Measurements from ENCODE around the gene KCNN4.
"Not testable (repeated sequence)": the region's sequence is repeated elsewhere in the genome, so short reads cannot be mapped to it uniquely, and the experiment has no call there.

The KCNN4 gene

DNA sequence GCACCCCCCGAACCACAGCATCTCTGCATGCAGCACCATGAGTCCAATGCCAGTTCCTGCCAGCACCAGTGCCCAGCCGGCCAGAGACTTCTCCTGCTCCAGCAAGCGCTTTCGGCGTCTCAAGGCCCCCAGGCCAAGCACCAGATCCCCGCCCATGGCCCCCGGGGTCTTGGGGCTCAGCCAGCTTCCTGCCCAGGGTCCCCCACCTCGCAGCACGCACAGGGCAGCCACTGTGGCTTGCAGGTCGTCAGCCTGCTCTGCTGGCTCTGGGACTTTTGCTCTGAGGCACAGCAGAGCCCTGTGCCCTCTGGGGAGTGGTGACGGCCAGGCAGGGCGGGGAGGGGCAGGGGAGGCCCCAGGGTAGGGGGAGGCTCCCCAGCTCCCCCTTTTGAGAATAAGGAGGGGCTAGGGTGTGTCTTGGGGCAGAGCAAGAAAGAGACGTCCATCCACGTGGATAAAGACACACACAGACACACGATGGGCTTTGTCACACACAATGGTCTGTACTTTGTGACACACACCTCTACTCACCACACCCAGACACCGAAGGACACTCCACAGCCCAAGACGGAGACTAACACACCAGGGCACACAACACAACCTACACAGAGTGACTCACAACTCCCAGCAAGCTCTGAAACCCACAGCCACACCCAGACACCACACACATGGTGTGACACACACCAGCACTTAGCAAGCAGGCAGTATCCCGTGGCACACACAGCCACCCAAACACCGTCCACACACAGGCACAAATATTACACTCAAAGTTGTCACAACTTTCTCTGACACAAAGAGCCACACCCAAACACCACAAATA lies at the start of gene KCNN4:
TSS of gene KCNN4 (minus strand) at position 268 of the 820 bp plus-strand sequence. CDS start at position 156, 112 bp downstream.
- DNase-seq (ENCODE audit: low spot score) (peak; percentile 44), FAIRE-seq (no peak)

DNA sequence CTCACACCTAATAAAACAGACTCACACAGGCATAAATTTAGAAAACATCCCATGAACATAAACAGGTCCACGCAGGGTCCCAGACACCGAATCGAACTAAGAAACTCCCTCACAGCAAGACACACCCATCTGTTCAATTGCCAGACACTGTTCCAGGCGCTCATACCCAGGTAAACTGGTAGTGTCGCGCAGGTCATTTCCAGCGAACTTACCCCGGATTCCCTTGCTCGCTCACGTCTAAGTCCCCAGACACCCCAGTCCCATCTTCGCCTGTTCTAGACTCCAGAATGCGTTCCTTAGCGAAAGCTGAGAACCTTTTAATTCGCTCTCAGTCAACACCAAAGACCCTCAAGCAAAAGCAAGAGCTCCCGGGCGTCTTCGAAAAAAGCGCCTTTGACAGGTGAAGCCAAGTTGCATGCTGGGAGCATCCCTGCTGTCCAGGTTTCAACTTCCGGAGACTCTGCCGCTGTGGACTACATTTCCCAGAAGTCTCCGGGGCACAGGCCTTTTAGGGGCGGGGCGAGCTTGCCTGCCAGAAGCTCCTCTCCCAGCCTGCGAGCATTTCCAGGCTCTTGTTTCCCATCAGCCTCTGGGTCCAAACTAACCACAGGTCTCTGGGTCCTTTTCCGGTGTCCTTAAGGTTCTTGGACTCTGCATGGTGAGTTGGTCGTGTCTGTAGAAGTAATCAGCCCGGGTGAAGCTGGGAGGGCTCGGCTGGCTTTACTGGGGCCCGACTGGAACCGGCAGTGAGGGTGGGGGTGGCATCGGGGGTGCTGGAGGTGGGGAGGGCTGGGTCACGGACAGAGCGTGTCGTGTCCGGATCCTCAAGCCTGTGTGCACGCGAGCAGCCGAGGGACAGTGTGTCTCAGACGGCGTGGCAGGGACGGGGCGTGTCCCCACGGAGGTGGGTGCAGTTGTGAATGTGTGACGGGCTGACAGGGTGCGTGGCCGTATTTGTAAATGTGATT lies 46.3 kb upstream of the KCNN4 start, which contains the start of gene ZNF283:
TSS of gene ZNF283 (plus strand) at position 535 of the 968 bp plus-strand sequence. CDS start 6,184 bp downstream, outside the sequence.
- DNase-seq (ENCODE audit: low spot score) = peak; percentile 70
- FAIRE-seq = peak; percentile 65

DNA sequence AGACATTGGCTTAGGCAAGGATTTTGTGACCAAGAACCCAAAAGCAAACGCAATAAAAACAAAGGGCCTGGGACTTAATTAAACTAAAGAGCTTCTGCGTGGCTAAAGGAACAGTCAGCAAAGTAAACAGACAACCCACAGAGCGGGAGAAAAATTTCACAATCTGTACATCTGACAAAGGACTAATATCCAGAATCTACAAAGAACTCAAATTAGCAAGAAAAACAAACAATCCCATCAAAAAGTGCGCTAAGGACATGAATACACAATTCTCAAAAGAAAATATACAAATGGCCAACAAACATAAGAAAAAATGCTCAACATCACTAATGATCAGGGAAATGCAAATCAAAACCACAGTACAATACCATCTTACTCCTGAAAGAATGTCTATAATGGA lies 43.8 kb upstream of the KCNN4 start:
- not testable (repeated sequence) for DNase-seq (ENCODE audit: low spot score); FAIRE-seq

DNA sequence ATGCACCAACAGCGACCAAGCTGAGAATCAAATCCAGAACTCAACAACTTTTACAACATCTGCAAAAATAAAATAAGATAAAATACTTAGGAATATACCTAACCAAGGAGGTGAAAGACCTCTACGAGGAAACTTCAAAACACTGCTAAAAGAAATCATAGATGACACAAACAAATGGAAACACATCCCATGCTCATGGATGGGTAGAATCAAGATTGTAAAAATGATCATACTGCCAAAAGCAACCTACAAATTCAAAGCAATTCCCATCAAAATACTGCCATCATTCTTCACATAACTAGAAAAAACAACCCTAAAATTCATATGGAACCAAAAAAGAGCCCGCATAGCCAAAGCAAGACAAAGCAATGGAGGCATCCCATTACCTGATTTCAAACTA lies 43.1 kb upstream of the KCNN4 start:
- DNase-seq (ENCODE audit: low spot score); FAIRE-seq: not testable (repeated sequence)

DNA sequence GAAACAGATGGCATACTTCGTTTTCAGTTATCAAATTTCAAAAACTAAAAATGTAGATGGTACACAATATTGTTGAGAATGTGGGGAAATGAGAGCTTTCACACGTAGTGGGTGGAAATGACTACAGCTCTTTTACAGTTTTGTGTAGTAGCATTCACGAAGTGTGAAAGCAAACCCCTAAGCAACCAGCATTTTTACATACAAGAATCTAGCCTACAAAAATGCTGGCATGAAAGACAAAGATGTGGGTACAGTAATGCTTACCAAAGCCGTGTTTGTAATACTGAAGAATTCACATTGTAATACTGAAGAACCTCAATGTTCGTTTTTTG lies 40.1 kb upstream of the KCNN4 start:
- DNase-seq (ENCODE audit: low spot score) (no peak), FAIRE-seq (no peak)

DNA sequence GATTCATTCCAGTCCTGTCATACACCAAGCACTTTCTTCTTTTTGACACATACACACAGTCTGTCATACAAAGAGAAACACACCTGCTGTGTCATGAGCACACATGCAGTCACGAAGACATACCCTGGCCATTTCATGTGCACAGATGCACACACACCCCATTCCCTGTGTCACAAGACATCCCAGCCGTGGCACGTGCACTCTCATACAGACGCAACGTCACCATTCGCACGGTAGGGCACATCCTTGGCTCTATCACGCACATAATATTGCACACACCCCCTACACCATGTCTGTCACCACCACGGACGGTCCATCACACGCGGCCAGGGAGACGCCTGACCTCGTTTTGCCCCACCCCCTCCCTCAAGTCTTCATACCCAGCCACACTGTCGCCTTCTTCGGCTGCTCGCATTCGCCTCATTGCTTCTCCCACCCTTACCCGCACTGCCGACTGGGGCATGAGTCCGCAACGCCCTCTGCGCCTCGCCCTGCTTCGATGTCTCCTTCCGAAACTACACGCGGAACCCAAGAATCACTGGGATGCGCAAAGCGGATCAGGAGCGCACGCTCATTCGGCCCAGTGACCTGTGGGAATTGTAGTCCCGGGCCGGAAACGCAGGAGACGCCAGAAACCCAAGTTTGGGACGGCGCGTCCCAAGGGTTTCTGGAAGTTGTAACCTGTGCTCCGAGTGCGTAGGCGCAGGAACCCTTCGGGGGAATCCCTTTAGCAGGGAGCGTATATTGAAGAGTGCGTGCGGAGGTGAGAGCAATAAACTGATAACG lies 39.5 kb upstream of the KCNN4 start:
- FAIRE-seq = no peak

DNA sequence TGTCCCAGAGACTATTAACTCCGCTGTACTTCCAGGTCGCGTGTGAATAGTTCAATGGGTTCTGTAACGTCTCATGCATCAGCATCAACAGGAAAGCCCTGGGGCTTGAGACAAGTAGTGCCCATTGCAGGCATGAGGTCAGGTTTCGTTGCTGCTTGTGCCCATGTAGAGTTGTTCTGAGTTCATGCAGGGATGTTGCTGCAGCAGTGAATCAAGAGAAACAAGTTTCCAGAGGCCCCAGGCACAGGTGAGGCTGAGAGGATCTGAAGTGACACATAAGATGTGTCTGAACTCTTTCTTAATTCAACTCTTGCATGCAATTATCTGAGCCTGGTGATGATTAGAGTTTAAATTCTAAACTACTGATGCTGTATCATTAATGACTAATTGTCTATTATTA lies 37.7 kb upstream of the KCNN4 start:
- FAIRE-seq (no peak), DNase-seq (ENCODE audit: low spot score) (no peak)

More for the DNA sequence above, 39.5 kb upstream of the KCNN4 start:
- DNase-seq (ENCODE audit: low spot score) = no peak

DNA sequence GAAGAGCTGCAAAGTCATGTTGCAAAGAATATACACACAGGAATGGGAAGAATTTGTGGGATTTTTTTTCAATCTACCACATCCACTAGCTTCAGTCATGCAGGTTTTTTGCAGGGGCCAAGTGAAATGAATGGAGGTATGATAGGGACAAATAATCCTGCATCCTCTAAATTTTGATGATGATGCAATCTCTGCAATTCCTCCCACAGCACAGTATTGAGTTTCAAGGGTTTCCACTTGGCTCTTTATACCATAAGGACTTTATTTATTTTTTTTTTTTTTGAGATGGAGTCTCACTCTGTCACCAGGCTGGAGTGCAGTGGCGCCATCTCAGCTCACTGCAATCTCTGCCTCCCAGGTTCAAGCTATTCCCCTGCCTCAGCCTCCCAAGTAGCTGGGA lies 36.7 kb upstream of the KCNN4 start:
- not testable (repeated sequence) for DNase-seq (ENCODE audit: low spot score); FAIRE-seq

DNA sequence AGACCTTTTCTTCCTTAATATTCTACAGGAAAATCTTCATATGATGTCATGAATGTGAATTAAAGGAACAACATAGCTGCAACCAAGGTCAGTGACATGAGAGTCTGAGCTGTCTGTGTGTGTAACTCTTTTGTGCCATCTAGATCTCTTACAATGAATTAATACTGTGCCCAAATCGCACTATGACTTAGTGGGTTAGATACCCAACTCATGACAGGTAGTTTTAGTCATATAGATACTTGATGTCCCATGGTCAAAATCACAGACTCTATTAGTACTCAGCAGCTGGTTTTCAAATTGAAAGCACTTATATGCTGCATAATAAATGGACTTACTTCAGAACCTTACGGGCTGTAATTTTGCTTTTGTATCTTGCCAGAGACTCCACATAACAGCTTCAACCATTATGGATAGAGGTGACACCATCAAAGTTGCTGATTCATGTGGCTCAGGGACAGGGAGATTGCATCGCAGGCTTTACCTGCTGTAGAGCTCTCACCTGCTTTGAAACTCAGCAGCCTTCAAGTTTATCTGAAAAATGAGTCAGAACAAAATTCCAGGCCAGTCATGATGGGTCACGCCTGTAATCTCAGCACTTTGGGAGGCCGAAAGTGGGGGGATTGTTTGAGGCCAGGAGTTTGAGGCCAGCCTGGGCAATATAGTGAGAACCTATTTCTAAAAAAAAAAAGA lies 34.0 kb upstream of the KCNN4 start:
- FAIRE-seq (no peak), DNase-seq (ENCODE audit: low spot score) (no peak)

DNA sequence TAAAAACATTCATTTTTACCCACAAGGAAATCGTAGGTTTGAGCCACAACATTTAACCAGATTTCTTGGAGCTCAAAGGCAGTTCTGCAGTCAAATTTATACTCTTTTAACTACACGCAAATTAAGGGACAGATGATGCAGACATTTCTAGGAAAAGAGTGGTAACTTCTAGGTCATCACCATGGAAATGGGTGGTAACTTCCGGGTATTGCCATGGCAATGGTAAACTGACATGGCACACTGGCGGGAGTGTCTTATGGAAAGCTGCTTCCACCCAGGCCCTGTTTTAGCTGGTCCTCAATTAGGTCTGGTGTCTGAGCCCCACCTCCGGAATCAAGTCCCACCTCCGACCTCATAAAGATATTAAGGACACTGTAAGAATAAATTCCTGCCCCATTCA lies 31.9 kb upstream of the KCNN4 start:
- DNase-seq (ENCODE audit: low spot score) (no peak), FAIRE-seq (no peak)

DNA sequence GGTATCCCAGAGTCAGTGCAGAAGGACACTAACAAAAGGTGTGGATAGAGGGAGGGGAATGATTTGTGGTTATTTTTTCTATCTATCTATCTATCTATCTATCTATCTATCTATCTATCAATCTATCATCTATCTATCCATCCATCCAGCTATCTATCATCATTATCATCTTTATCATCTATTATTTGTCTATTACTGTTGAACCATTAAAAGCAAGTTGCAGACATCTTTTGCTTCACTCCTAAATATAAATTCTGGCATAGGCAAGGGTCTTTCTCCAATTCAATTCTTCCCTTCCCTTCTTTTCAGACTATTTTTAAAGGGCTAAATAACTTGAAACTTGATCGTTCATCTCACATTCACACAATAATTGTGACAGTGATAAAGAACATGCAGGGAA lies 31.5 kb upstream of the KCNN4 start:
- DNase-seq (ENCODE audit: low spot score) (no peak), FAIRE-seq (no peak)

DNA sequence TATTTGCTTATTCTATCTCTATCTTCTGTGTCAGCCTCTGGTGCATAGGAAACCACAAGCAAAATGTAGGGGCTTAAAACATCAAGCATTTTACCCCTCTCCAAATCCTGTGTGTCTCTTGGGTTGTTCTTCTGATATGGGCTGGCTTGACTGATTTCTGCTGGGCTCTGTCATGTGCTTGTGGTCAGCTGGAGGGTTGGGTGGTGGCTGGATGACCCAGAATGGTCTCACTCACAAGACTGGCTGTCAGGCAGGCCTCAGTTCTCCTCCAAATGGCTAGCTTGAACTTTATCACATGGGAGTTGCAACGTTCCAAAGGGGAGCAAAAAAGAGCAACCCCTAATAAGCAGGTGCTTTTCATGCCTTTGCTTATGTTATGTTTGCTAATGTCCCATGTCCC lies 31.1 kb upstream of the KCNN4 start:
- DNase-seq (ENCODE audit: low spot score) (no peak), FAIRE-seq (no peak)

DNA sequence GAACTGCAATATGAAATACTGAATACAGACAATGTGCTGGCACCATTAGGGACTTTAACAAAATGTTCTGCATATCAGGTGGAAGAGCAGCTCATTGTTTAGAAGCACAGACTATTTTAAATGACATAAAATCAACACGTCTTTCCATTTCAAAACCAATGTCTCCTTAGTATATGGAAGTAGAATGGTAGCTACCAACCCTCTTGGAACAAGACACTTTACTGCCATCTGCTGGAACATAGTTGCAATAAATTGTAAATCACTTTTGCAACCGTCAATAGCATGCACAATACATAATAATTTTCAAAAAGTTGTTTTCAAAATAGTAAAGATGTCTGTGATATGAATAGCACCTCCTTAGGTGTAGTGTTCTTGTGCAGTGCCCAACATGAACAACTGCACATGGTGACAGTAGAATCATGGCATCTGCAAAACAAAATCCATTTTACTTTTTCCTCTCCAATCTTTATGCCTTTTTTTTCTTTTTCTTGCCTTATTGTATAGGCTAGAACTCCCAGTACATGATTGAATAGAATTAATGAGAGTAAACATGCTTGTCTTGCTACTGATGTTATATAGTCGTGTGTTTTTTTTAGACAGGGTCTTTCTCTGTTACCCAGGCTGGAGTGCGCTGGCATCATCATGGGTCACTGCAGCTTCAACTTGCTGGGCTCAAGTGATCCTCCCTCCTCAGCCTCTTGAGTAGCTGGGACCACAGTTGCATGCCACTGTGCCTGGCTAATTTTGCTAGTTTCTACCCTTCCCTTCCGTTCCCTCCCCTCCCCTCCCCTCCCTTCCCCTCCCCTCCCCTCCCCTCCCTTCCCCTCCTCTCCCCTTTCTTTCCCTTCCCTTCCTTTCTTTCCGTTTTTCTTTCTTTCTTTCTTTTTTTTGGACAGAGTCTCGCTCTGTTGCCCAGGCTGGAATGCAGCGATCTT lies 29.3 kb upstream of the KCNN4 start:
- FAIRE-seq (peak; percentile 63), DNase-seq (ENCODE audit: low spot score) (peak; percentile 33)

DNA sequence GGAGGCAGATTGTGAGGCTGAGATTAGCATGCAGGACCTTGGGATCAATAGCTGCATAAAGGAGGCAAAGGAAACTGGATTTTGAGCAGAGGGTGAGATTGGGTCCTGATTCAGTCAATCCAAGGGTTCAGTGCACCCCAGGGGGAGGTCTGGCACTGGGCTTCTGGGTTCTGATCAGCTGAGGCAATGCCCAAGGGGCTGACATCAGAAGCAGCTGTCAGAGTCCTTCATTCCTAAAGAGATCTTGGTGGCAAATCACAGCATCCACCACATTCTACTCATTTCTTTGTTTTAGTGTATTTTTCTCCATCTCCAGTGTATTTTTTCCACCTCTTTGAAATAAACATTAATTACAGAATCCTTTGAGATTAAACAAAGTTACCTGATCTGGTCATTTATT lies 26.9 kb upstream of the KCNN4 start:
- FAIRE-seq = no peak
- no peak for DNase-seq (ENCODE audit: low spot score)

DNA sequence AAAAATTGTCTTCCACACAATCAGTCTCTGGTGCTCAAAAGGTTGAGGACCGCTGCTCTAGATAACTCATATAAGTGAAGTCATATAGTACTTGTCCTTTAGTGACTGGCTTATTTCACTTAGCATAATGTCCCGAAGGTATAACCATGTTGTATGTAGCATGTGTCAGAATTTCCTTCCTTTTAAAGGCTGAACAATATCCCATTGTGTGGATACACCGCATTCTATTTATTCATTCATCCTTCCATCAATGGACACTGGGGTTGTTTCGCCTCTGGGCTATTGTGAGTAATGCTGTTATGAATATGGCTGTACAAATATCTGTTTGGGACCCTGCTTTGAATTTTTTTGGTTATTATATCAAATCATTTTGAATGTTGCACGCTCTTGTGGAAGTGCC lies 26.1 kb upstream of the KCNN4 start:
- FAIRE-seq = no peak
- DNase-seq (ENCODE audit: low spot score) = no peak

DNA sequence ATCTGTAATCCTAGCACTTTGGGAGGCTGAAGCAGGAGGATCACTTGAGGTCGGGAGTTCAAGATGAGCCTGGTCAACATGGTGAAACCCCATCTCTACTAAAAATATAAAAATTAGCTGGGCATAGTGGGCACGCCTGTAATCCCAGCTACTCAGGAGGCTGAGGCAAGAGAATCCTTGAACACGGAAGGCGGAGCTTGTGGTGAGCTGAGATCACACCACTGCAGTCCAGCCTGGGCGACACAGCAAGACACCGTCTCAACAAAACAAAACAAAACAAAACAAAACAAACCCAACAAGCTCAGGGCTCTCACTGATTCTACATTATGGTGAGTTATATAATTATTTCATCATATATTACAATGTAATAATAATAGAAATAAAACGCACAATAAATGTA lies 25.6 kb upstream of the KCNN4 start:
- FAIRE-seq; DNase-seq (ENCODE audit: low spot score): not testable (repeated sequence)

DNA sequence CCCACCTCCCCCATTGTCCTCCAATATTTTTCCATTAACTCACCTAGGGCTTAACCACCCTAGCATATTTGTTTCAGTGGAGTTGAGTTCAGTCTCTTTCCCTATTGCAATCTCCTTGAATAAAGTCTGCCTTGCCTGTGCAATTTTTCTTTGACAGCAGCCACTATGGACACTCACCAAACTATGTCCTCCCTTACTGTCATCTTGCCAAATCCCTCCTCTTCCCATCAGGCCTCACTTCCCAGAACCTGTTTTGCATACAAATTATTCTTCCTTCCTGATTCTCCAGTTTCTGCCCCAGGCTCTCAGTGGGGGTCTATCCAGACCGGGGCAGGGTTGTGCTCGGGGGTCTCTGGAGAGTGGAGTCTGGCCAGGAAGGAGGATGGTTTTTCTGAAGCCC lies 23.7 kb upstream of the KCNN4 start:
- FAIRE-seq (no peak), DNase-seq (ENCODE audit: low spot score) (no peak)

DNA sequence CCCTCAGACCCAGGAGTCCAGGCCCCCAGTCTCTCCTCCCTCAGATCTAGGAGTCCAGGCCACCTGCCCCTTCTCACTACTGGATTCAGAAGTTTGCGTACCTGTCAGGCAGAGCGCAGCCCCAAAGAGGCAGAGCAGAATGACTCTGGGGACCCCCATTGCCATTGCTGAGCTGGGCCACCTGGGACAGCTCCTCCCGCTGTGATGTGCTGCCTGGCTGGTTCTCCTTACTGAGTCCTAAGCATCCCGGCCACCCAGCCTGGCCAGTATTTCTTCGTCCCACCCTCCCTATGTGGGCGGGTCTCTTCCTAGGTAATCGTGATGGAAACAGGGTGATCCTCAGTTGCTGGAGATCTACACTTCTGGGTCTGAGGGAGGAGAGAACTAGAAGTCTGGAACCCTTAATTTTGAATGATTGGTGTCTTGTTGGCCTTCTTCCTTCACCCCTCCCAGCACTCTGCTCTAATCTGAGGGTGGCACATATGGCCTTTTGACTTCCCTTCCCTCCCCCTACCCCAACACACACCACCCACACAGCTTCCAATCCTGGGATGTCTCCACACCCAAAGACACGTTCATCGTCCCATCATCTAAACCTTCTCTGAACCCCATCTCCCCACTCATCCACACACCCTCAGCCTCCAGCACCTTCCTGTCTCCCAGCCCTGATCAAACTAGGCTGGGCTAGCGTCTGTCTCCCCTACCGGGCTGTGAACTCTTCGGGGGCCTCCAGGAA lies 21.6 kb upstream of the KCNN4 start, which contains the start of gene LYPD5:
TSS of gene LYPD5 (minus strand) at position 232 of the 736 bp plus-strand sequence. CDS start at position 165, 67 bp downstream.
- no peak for FAIRE-seq
- no peak for DNase-seq (ENCODE audit: low spot score)

Measured in RCC 7860 (cell line).